HG02678 (cell line): ENCODE data around the gene DSCAML1.

Experiments used
- ATAC-seq: cut with Tn5 transposase; IDR thresholded peaks from one replicate; pipeline ENCODE4 v1.9.1; 2021; ENCODE audit warnings: mild to moderate bottlenecking, moderate library complexity; ENCODE audit not compliant: unreplicated experiment

DSCAML1 gene

DNA sequence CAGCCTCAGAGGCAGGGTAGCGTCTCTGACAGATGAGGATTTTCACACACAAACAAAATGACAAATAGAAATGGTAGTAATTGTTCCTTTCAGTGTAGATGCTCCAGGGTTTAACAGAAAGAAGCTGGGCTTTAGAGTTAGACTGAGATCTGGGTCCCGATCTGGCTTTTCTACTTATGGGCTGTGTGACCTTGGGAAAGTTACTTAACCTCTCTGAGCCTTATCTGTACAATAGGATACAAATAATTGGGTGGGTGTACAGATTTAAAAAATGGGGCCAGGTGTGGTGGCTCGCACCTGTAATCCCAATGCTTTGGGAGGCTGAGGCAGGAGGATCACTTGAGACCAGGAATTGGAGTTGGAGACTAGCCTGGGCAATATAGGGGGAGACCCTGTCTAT lies 264.4 kb downstream of the DSCAML1 start:
- no peak for ATAC-seq

DNA sequence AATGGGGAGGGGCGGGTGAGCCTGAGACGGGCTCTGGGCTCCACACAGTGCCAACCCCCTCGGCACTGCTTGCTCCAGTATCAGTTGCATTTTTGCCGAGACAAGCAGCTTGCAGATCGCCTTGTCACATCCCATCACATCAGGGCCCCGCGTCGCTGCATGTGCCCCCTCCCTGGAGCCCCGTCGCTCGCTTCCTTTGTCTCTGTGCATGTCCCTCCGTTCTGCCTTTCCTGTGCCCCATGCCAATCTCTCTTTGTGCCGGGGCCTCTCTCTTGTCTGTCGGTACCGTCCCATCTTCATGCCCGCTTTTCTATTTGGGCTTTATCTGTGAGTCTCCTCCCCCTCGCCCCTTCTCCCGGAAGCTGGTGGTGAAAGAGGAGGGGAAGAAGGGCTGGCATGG lies 267.2 kb downstream of the DSCAML1 start:
- no peak for ATAC-seq

DNA sequence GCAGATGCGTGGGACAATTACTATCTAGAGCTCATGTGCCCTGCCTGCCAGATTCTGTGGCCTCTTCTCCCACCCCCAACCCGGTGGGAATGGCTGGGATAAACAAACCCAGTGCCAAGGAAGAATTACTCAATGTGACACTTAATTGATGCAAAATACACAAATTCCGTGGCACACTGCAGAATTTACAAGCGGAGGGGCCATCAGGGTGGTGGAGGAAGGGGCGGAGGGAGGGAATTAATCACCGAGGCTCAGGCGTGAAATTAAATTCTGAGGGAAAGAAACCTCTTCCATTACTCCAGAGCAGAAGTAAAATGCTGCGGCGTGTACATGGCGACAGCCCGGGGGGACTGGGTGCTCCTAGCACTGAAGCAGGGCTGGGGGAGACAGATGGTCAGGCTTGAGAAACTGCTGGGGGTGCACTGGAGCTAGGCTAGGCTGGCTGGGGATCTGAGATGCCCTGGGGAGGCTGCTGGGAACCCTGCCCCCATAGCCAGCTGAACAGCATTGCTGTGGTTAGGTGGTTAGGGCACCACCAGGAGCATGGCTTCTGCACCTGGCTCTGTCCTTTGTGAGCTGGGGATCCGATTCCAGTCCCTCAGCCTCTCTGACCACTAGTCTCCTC lies 268.8 kb downstream of the DSCAML1 start:
- ATAC-seq = no peak

DNA sequence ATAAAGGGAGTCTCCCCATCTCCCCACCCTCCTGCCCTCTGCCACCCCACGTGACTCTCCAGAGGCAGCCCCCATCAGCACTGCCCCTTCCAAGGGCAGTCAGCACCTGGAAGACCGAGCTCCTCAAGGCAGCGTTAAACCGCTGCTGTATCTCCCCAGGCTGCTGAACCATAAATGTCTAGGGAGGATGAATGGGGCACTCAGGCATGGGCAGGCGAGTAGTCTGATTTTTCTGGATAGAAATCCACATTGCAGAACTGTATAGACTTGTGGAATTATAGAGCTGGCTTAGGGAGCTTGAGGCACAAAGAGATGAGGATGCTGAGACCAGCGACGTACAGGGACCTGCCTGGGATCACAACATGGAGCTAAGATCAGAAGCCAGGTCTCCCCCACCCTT lies 269.7 kb downstream of the DSCAML1 start:
- no peak for ATAC-seq

DNA sequence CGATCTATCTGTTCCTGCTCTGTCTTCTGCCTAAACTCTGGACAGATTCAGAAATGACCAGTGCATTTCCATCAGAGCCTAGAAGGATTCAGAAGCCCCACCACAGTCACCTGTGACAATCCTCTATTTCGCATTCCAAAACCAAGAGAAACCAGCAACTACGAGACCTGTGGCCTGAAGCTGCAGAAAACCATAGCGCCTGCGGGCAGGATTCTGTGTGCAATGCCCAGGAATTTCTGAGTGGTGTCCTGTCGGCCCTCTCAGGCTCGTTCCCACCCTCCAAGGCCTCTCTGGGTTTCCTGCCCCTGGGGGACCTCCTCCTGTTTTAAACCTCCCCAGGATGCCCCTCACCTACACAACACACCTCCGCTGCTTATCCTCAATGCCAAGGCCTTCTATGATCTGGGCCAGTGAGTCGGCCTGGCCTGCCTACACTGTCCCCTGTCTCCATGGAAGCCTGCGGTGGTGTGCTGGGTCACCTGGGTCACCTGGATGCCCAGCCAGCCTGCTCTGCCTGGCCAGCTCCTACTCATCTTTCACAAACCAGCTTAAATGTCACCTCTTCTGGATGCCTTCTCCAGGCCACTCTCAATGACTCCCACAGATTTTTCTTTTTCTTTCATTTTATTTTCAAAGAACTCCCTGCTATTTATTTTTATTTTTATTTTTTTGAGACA lies 271.0 kb downstream of the DSCAML1 start:
- no peak for ATAC-seq

DNA sequence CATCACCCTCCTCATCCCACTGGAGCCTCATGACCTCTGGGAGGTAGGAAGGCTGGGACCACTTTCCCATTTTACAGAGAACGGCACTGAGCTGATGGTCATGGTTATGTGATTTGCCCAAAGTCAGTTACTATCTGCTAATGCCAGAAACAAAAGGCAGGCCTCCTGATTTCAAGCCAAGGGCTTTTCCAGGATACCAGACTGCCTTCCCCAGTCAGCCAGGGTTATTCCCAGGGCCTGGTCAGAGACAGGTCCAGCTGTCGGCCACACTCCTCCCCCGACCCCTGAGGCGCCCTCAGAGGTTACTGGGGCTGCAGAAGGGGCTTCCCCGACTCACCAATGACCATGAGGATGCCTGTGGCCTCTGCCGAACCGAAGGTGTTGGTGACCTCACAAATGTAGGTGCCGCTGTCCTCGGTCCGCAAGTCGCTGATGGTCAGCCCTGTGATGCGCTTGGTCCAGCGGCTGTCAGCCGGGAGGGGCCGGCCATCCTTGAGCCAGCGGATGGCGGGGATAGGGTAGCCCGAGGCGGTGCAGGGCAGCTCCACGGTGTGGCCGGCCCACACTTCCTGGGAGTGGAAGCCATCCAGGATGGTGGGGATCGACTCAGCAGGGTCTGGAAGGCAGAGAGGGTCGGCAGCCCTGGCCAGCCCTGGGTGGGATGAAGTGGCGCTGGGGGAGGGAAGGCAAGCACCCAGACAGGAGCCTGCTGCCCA lies 272.4 kb downstream of the DSCAML1 start:
- no peak for ATAC-seq

DNA sequence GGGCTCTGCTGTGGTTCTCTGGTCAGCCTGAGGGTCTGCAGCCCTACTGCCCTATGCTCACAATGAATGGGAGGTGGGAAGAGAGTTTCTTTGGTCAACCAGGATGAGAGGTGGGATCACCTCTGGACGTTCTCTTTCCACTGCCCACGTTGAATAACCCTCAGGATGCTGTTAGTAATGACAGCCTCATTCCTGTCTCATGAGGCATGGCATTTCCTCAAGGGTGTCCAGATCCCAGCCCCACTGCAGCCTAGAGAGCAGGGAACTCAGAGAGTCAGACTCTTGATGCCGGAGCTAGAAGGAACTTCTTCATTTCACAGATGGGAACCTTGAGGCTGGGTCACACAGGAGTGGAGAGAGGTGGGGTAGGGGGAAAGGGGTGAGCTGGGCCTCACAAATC lies 273.3 kb downstream of the DSCAML1 start:
- no peak for ATAC-seq

DNA sequence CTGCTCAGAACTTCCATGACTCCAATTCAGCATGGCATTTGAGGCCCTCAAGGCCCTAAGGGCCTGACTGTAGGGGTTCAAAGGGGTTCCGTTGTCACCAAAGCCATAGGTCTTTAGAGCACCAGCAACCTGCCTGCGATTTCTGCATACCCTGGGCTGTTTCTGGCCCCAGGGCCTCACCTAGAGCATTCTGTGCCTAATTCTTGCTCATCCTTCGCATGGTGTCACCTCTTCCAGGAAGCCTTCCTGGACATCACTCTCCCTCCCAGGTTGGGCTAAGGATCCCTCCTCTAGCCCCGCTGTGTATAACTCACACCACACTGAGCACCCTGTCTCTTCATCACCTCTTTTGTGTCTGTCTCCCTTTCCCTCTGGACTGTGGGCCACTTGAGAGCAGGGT lies 275.0 kb downstream of the DSCAML1 start:
- no peak for ATAC-seq

DNA sequence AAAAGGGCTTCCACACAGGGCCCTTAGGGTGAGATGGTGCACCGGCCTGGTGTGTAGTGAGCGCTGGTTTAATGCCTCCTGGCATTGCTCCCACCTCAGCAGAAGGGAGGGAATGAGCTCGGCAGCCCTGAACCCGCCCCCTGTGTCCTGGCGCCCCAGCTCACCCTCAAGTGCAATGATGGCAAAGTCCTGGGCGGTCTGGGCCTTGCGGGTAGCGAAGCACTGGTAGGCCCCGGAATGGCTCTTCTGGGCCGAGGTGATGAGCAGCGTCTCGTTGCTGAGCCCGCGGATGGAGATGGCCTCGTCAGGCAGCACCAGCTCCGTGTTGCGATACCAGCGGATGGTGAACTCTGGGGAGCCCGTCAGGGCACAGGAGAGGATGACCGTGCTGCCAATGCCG lies 276.1 kb downstream of the DSCAML1 start:
- no peak for ATAC-seq

DNA sequence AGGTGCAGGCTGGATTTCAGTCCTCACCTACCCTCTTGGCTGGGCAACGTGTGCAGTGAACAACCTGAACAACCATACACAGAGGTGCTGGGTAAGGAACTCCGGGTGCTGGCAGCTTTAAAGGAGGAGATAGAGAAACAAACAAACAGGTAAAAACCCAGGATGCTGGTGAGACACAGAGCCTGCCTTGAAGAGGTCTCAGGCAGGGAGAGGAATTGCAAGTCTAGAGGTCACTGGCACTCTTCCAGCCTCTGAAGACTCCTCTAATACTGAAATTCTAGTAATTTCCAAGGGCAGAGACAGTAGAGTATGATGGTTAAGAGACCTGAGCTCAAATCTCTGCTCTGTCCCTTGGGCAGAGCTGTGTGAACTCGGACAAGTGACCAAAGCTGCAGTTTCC lies 276.8 kb downstream of the DSCAML1 start:
- ATAC-seq = no peak

DNA sequence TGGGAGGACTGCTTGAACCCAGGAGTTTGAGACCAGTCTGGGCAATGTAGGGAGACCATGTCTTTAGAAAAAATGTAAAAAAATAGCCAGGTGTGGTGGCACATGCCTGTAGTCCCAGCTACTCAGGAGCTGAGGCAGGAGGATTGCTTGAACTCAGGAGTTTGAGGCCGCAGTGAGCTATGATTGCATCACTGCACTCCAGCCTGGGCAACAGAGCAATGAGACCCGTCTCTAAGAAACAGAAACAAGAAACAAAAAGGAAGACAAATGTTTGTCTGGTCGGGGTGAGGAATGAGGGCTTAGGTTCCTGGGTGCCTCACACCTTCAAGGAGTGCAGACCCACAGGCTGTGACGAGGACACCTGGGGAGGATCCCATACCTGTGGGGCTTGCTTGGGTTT lies 277.4 kb downstream of the DSCAML1 start:
- ATAC-seq = no peak

DNA sequence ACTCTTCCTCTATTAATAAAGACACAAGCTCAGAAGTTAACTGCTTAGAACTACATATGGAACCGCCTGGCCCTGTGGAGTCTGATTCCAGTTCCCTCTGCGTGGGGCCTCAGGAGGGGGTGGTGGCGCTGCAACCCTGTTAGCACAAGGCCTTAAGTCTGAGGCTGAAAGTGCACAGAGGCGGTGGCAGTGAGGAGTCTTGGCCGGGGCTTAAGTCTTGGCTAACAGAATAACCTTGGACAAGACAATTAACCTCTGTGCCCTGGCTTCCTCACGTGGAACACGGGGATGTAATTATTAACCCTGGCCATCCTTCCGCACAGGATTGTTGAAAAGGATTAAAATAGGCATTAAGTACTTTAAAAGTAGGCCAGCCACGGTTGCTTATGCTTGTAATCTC lies 277.8 kb downstream of the DSCAML1 start:
- ATAC-seq = no peak

DNA sequence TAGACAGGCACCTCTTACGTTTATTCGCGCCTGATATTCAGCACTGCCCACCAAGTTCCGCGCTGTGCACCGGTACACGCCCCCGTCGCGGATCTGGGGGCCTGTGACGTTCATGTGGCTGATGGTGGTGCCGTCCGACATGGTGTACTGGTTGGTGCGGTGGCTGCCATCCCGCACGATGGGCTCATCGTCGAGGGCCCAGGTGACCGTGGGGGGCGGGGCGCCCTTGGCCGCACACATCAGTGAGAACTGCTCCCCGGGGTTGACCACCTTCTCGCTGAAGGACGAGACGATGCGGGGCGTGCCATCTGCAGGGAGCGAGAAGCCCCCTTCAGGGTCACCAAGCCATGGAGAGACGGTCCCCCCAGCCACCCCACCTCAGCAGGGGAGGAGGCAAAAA lies 278.6 kb downstream of the DSCAML1 start:
- ATAC-seq = no peak

DNA sequence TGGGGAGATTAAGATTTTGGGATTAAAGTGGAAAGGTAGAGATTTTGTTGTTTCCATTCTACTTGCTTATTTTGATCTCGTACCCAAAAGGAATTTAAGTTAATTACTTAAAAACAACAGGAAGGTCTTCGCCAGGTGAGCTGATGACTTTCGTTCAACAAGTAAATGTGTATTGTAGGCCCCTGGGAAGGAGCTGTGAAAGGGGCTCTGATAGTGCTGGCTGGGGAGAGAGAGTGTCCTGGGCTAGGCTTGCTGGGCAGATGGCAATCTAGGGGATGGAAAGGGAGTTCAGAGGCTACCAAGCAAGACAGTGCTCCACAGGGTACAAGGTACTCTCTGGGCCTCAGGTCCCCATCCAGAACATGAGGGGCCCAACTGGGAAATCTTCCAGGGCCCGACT lies 279.9 kb downstream of the DSCAML1 start:
- no peak for ATAC-seq

DNA sequence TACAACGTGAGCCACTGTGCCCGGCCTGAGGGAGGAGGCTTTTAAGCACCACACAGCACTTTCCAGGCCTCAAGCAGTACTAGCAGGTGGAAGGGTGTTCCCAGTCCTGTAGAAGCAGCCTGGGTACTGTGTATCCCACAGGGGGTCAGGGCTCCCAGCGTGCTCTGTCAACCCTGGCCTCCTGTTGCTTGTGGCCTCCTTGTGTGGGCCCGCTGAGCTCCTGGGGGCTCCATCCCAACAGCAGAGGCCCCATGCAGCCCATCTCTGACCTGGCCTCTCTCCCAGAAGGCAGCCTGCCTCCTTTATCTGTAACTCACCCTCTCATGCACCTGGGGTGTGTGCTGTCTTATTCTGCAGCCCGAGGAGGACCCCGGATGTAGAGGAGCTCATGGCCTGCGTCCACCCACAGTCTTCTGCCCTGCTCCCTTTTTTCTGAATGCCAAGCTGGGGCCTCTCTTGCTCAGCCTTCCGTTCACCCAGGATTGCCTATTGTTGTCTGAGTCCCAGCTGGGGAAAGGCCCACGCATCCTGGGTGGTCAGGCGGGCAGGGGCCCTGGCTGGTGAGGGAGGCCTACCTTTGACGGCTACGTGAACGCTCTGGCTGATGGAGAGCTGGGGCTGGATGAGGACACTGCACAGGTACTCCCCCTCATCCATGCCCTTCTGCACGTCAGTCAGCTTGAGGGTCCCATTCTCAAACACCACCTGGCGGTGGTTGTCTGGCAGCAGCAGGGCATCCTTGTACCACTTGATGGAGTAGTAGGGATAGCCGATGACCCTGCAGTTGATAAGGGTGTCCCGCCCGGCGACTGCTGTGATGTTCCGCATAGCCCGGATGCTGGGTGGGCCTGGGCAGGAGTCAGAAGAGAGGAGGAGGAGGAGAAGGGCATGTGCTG lies 280.9 kb downstream of the DSCAML1 start:
- ATAC-seq = no peak

DNA sequence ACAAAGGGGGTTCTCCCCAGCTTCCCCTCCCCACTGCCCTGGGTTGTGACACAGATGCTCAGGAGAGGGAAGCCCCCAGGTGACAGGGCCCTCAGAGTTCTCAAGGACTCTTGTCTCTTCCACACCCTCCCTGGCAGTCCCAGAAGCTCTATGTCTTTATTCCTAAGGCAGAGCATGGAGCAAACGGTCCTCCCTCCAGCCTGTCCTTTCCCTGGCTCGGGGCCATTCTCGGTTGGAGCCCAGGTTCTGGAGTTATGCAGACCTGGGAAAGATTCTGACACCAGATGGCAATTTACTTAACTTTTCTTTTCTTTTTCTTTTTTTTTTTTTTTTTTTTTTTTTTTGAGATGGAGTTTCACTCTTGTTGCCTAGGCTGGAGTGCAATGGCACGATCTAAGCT lies 282.8 kb downstream of the DSCAML1 start:
- no peak for ATAC-seq

DNA sequence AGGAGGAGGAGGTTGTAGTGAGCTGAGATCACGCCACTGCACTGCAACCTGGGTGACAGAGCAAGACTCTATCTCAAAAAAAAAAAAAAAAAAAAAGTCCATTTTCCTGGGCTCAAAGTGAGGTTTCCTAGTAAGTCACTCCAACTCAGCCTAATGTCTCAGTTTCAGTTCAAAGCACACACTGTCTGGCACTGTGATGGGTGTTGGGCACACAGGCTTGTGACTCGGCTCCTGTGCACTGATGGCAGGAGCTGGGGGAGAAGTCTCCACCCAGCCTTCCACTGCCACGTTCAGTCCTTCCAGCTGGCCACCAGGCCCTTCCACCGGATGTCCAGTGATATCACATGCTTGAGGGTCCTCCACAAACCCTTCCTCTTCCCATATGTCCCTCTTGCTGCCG lies 283.4 kb downstream of the DSCAML1 start:
- no peak for ATAC-seq

DNA sequence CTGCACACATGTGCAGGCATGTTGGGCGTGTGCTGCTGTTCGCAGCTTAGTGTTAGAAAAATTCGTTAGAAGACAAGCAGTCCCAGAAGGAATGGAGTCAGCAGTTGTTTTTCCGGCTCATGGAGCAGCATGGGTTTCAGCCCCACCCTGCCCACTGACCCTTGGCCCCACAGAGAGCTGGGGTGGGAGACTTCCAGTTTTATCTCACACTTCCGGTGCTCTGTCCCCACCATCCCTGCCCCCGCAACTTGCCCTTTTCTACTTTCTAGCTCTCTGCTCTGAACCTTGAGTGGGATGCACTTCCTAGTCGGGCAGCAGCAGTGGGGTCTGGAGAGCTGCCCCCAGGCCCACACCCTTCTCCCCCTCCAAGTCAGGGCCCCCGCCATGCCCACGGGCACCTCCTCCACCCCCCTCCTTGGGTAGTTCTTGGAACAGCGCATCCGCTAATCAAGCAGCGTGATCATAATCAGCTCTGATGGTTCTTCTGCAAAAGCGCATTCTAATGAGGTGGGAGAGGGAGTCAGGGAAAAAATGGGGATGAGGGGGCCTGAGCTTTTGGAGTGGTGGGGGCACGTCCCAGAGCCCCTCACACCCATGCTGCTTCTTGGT lies 285.0 kb downstream of the DSCAML1 start:
- ATAC-seq = no peak

DNA sequence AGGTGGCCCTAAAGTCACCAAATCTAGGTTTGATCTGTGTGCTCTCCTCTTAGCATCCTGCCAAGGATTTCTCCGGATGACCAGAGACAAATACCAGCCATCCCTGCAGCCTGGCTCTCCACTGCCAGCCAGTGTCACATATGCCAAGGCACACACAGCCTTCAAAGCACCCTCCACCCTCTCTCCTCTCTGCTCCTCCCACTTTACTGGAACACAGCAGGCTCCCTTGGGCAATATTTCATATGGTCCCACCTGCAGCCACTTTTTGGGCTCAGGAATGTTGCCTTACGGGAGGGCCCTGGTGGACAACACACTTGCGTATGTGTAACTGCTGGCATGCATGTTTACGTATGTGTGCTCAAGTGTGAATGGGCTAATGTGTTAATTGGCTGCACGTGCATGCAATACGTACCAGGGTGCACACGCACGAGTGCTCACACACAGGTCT lies 285.5 kb downstream of the DSCAML1 start:
- ATAC-seq = no peak

DNA sequence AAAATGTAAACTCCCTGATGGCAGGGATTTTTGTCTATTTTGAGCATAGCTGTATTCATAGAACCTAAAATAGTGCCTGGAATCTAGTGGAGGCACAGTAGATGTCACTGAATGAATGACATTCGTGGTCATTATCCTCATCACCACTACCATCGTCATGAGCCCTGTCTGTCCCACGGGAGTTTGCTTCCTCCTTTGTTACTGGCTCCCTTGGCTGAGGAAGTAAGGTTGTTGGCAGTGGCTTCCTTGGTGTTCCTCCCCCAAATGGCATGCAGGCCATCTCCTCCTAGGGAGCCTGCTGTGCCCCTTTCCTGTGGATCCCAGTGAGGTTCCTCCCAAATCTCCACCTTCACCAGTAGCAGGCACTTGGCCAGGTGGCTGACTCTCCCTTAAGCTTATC lies 286.4 kb downstream of the DSCAML1 start:
- ATAC-seq = no peak

DNA sequence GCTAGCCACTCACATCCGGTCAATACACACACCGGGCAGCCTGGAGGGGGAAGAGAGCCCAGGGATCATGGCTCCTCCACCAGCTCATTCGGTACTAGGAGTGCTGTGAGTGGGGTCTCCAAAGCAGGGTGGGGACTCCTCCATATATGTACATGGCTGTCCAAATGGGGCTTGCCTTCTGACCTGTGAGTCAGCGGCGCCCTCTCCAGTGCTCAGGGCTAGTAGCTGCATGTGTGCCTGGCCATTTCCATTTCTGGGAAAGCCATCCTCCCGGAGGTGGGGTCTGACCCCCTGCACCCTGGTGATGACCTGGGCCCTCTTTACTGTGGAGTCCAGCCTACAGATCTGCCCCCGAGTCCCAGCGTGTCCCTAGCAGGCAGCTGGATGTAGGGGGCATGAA lies 287.5 kb downstream of the DSCAML1 start:
- ATAC-seq = no peak
